MV-4-11 (cell line): ENCODE data around the gene RAPGEF4.

Experiments used
- DNase-seq: peaks from one replicate; lab custom pipeline; 2025; lab: John Stamatoyannopoulos, UW

The RAPGEF4 gene

DNA sequence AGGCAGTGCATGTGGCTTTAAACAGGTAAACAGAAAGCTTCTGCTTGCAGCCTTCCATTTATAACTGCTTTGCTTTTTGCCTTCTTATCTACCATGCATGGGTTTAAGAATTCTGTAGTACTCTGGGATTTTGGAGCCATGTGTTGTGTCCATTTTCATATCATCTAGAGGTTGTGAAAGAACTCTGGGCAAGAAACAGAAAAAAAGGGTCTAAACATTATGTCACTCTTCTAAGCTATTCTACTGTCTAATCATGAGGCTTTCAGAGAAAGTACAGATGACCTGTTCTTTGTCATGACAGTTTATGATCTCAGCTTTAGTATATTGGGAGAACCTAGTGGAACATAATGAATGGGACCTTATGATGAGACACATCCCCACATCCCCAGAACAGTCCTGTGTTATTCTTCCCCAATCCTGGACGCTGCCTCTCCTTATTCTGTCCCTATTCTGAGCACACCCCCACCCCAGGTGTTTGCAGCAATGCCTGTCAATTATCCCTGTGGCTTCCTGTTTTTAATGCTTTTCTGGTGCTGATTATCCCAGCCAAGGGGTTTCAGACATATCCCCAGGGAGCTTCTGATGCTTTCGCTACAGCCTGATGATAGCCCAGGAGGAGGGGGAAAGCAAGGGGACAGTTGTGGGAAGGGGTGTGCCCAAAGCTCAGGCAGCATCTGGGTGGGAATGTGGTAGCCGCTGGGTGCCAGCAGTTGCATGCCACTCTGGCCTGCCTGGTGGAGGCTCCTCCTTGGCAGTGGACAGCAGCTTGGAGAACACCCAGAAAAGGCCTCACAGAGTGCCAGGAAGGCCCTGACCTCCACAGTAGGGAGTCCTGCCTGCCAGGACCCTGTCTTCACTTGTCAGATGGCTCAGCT, 170.5 kb downstream of the RAPGEF4 start:
- no peak for DNase-seq

DNA sequence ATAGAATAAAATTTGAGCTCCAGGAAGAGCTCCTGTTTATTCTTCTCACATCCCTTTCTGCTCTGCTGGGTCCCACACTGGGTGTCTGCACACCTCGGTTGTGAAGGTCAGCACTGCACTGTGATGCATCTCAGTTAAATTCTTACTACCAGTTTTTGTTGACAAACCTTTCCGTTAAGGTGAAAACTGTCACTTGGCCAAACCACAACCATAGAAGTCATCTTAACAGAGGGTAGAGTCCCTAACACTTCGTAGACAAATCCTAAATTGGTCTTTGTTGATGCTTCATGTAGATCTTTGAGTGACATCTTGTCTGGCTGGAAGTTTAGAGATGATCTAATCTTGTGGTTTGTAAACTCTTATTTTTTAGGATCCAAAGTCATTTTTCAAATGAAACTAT, 172.6 kb downstream of the RAPGEF4 start:
- no peak for DNase-seq

DNA sequence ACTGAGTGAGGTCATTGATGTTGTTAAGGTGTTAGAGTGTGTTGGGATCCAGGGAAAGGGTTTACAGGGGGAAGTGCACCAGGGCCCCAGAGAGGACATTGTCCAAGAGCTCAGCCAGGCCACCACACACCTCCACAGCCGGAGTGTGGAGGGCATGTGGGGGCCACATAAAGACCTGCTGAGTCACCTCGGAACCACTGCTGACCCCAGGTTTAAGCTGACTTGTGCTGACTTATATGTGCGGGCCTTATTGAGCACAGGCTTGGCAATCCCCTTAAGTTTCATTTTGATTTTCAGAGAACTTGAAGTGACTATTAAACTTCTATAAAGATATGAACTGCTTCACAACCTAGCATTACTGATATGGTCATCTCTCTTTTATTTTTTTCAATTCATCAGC, 173.8 kb downstream of the RAPGEF4 start:
- no peak for DNase-seq

GRCh38 chr2:172912266-172912665, 176.6 kb downstream of the RAPGEF4 start:
- DNase-seq = no peak

DNA sequence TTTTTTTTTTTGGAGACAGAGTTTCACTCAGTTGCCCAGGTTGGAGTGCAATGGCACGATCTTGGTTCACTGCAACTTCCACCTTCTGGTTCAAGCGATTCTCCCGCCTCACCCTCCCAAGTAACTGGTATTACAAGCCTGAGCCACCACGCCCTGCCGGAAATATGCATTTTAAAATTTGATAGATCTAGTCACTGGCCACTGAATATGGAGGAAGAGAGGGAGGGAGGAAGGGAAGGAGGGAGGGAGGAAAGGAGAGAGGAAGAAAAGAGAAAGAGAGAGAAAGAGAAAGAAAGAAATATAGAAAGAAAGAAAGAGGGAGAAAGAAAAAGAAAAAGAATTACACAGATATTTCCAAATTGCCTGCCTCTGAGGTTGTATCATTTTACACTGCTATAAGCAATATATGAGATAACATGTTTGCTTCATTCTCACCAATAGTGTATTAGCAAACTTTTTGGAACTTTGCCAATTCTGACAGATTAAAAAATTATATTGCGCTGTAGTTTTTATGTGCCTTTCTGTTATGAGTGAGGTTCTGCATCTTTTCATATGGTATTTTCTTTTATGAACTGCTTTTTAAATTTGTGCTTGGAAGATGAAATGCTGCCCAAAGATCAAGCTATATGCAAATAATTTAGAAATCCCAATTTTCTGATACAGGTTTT, 178.8 kb downstream of the RAPGEF4 start:
- no peak for DNase-seq

DNA sequence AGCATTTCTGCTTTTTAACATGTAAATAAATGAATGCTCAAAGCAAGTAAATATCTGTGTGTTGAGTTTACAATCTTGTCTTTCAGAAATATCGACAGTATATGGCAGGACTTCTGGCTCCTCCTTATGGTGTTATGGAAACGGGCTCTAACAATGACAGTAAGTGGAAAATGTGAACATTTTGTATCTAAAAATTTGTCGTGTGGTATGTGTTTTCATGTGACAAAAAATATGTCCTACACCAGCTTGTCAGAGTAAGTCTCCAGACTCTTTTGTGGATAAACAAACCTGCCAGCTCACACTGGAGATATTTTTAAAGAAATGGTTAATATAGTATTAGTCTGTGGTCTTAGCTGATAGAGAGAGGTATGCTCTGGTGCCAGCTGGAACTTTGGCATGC, 182.1 kb downstream of the RAPGEF4 start:
- no peak for DNase-seq

DNA sequence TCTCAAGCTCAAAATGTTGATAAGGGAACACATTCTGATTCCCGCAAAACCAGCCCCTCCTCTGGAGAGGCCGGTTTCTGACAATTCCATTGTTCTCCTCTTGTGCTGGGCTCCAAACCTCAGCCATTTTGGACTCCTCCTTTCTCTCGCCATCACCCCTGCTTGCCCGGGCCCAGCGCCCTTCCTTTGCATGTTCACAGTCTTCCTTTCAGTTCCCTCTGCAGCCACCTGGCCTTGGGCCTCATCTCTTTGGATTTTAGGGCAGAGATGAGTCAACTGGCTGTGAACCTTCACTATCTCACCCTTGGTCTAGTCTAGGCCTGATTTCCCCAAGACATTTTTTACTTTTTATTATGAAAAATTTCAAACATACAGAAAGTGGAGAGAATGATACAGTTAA, 184.1 kb downstream of the RAPGEF4 start:
- peak; percentile 49 for DNase-seq

- no peak for DNase-seq
These were observed 186.0 kb downstream of the RAPGEF4 start for GRCh38 chr2:172921532-172922236.

- no peak for DNase-seq
These were observed 186.7 kb downstream of the RAPGEF4 start for GRCh38 chr2:172922306-172922705.

- DNase-seq = no peak
These were observed 187.2 kb downstream of the RAPGEF4 start for GRCh38 chr2:172922815-172923214.

DNA sequence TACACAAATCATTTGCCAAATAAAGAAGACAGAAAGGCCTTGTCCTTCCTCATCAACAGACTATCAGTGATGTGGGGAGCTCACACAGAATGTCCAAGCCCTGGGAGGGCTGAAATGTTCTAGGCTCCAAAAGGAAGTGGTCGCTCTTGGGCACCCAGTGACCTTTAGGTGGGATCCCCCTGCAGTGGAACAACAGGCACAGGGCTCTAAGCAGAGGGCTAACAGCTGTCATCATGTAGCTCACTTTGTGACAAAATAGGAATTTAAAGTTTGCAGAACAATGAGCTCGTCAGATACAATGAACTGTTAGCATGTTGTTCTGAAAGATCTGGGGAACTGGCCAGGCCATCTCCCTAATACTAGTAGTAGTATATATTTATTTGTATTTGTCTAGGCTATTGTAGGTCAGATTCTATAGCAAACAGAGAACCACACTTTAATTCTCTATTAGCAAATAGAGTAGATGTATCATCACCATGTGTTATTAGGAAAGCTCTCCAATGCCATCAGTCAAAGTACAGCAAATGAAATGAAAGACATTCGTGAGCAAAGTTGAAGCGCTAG, 188.5 kb downstream of the RAPGEF4 start:
- DNase-seq = no peak

GRCh38 chr2:172925600-172925999, 190.0 kb downstream of the RAPGEF4 start:
- no peak for DNase-seq

GRCh38 chr2:172926785-172927640, 191.4 kb downstream of the RAPGEF4 start:
- no peak for DNase-seq

GRCh38 chr2:172927641-172928357, 192.2 kb downstream of the RAPGEF4 start:
- no peak for DNase-seq

DNA sequence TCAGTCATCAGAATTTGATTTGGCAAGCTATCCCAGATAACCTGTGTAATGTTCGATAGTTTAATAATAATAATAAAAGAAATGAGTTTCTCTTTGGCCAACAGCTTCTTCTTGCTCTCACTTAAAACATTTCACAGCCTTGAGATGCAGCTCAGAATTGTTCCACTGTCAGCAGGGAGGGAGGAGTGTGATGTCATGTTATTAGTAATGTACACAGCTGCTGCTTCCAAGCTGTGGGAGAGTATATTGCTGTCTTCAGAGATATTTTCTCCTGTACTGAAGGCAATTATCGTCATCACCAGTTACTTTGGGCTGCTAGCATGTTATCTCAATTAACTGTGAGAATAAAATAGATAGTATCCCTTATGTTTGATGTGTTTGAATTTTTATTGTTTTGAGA, 193.1 kb downstream of the RAPGEF4 start:
- no peak for DNase-seq

DNA sequence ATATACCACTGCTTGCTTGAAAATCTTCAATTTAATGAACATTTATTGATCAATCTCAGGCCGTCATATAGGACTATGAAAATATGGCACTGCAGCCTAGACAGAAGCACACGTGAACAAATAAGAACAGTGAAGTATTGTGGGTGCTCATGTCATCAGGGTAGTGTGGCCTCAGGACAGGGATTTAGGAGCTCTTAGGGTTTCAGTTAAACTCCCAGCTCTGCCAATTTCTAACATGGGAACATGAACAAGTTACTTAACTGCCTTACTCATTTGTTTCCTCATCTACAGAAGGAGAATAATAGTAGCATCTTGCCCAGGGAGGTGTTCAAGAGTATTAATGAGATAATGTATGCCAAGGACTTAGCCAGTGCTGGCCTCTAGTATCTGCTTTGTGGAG, 194.0 kb downstream of the RAPGEF4 start:
- no peak for DNase-seq

- no peak for DNase-seq
These were observed 195.2 kb downstream of the RAPGEF4 start for GRCh38 chr2:172930871-172931255.

GRCh38 chr2:172931256-172931894, 195.7 kb downstream of the RAPGEF4 start:
- no peak for DNase-seq

DNA sequence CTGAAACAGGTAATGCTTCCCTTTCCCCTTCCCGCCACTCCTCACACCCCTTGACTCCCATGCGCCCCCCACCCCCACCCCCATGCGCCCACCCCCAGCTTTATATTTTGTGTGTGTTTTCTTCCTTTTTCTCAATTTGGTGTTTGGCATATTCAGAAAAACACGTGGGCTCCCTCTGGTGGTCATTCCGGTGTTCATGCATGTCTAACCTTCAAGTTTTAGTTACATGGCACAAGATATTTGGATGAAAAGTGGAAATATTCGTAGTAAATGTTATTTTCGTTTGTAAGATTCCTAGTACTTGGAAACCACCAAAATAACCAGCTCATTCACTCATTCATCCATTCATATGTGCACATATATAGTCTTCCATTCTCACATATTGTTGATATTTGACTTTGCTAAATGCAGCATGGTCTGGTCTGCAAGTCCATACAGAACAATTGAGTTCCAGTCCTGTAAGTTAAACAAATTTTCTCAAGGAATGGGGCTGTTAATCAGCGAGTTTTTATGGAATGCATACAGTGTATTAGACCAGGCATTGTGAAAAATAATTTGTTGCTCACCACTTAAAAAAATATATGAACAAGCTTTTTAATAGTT, 196.4 kb downstream of the RAPGEF4 start:
- peak; percentile 49 for DNase-seq
